Measurements from ENCODE around the gene SCN8A.
"Not testable (repeated sequence)": the region's sequence is repeated elsewhere in the genome, so short reads cannot be mapped to it uniquely, and the experiment has no call there.

The SCN8A gene

DNA sequence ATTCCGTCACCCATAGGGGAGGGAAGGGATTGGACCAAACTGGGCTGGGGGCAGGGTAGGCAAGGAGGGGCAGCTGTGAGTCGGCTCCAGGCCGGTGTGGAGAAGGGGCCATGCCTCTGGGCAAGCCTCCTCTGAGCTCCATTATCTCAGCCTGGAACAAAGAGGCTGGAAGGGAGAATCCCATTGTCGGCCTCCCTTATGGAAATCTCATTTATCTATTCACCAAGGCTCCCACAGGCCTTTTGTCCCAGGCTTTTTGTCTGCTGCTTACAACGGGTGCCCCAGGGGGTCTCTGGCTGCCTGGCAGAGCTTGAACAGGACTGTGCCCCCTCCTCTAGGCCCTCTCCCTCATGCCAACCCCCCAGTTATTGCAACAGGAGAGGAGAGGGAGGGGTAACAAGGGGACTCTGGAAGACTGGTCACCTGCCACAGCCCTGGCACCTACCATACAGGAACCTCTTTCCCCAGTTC, 238.0 kb downstream of the SCN8A start:
- Histone ChIP-seq H3K4me1 (ENCODE audit: control insufficient read depth, insufficient read depth, low read length) (peaks cover 15% of the 10 kb centered on the region), H3K27me3 (ENCODE audit: control insufficient read depth, insufficient read depth, low read length) (no peaks in the 10 kb centered on the region), H3K4me3 (ENCODE audit: low read length) (no peak overlapping the region), H3K36me3 (ENCODE audit: control insufficient read depth, insufficient read depth, low read length) (no peaks in the 10 kb centered on the region), H3K9me3 (ENCODE audit: control insufficient read depth, insufficient read depth, low read length) (no peaks in the 10 kb centered on the region), H3K27ac (ENCODE audit: low read length) (no peak overlapping the region)
- no peak for DNase-seq (ENCODE audit: low read depth, low spot score)
- WGBS (ENCODE audit: insufficient coverage, insufficient read length): no CpG with 5 or more reads among the region's 5 CpGs

- Histone ChIP-seq H3K36me3 (ENCODE audit: control insufficient read depth, insufficient read depth, low read length) (no peaks in the 10 kb centered on the region), H3K27ac (ENCODE audit: low read length) (no peak overlapping the region), H3K4me3 (ENCODE audit: low read length) (no peak overlapping the region), H3K9me3 (ENCODE audit: control insufficient read depth, insufficient read depth, low read length) (no peaks in the 10 kb centered on the region), H3K27me3 (ENCODE audit: control insufficient read depth, insufficient read depth, low read length) (no peaks in the 10 kb centered on the region), H3K4me1 (ENCODE audit: control insufficient read depth, insufficient read depth, low read length) (peaks cover 18% of the 10 kb centered on the region)
- no CpG with 5 or more reads among the region's 1 CpG for WGBS (ENCODE audit: insufficient coverage, insufficient read length)
- no peak for DNase-seq (ENCODE audit: low read depth, low spot score)
Measured at GRCh38 chr12:51829641-51830040, 238.6 kb downstream of the SCN8A start.

DNA sequence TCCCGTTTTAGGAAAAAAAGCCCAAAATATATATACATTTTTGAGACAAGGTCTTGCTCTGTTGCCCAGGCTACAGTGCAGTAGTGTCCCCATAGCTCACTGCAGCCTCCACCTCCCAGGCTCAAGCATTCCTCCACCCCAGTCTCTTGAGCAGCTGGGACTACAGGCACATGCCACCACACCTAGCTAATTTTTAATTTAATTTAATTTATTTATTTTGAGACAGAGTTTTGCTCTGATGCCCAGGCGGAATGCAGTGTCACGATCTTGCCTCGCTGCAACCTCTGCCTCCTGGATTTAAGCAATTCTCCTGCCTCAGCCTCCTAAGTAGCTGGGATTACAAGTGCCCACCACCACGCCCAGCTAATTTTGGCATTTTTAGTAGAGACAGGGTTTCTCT, 240.8 kb downstream of the SCN8A start:
- no CpG with 5 or more reads among the region's 5 CpGs for WGBS (ENCODE audit: insufficient coverage, insufficient read length)
- H3K27ac ChIP-seq (ENCODE audit: low read length); DNase-seq (ENCODE audit: low read depth, low spot score); H3K4me3 ChIP-seq (ENCODE audit: low read length); H3K9me3 ChIP-seq (ENCODE audit: control insufficient read depth, insufficient read depth, low read length); H3K36me3 ChIP-seq (ENCODE audit: control insufficient read depth, insufficient read depth, low read length); H3K27me3 ChIP-seq (ENCODE audit: control insufficient read depth, insufficient read depth, low read length): not testable (repeated sequence)
- H3K4me1 ChIP-seq (ENCODE audit: control insufficient read depth, insufficient read depth, low read length): peaks cover 20% of the 10 kb centered on the region

DNA sequence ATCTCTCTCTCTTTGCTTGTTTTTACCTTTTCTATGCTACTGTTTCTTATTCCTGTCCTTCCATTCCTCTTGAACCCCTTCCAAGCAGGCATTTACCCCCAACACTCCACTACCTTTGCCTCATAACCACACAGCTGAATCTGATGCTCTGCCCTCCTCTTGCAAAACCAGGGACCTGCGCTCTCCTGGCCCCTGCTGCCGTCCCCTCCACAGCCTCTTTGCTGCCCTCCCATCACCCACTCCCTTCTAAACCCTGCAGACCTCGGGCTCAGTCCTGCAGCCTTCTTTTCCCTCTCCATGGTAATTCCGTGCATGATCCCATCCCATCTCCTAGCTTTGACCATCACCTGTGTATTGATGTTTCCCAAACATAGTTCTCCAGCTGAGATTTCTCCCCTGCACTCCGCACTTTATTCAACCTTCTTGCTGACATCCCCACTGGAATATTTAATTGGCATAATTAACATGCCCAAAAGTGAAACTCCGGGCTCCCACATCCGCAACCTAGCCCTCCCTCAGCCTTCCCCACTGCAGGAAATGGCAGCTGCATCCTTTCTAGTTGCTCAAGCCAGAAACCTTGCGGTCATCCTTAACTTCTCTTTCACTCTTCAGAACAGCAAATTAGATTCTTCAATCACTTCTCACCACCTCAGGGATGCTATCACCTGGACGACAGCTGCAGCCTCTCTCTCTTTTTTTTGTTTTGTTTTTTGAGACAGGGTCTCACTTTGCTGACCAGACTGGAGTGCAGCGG, 241.5 kb downstream of the SCN8A start:
- peaks cover 23% of the 10 kb centered on the region for H3K4me1 ChIP-seq (ENCODE audit: control insufficient read depth, insufficient read depth, low read length)
- WGBS (ENCODE audit: insufficient coverage, insufficient read length): no CpG with 5 or more reads among the region's 10 CpGs
- no peak for DNase-seq (ENCODE audit: low read depth, low spot score)
- no peaks in the 10 kb centered on the region for H3K36me3 ChIP-seq (ENCODE audit: control insufficient read depth, insufficient read depth, low read length)
- H3K4me3 ChIP-seq (ENCODE audit: low read length): no peak overlapping the region
- no peak overlapping the region for H3K27ac ChIP-seq (ENCODE audit: low read length)
- H3K9me3 ChIP-seq (ENCODE audit: control insufficient read depth, insufficient read depth, low read length): no peaks in the 10 kb centered on the region
- no peaks in the 10 kb centered on the region for H3K27me3 ChIP-seq (ENCODE audit: control insufficient read depth, insufficient read depth, low read length)

DNA sequence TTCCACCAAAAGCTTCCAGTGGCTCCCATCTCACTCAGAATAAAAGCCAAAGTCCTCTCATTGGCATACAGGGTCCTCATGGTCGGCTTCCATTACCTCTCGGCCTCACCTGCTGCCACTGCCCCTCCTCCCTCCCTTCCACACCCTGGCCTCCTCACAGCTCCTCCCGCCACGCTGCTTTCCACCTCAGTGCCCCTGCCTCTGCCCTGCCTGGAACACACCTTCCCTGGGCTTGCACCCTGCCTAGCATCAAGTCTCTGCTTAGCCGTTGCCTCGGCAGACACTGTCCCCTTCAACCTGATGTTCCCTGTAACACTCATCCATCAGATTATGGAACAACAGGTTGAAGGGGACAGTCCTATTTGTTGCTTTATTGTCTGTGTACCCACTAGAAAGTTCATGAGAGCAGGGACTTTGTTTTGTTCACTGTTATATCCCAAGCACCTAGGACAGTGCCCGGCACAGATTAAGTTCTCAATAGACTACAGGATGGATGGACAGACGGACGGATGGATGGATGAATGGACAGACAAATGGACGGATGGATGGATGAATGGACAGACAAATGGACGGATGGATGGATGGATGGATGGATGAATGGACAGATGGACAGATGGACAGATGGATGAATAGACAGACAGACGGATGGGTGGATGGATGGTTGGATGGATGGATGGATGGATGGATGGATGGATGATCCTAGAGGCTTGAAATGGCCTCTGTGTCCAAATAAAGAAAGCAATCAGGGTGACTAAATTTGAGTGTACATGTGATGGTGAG, 242.6 kb downstream of the SCN8A start:
- Histone ChIP-seq H3K4me1 (ENCODE audit: control insufficient read depth, insufficient read depth, low read length) (peaks cover 16% of the 10 kb centered on the region), H3K27me3 (ENCODE audit: control insufficient read depth, insufficient read depth, low read length) (no peaks in the 10 kb centered on the region), H3K36me3 (ENCODE audit: control insufficient read depth, insufficient read depth, low read length) (no peaks in the 10 kb centered on the region), H3K27ac (ENCODE audit: low read length) (no peak overlapping the region), H3K9me3 (ENCODE audit: control insufficient read depth, insufficient read depth, low read length) (no peaks in the 10 kb centered on the region), H3K4me3 (ENCODE audit: low read length) (no peak overlapping the region)
- whole genome bisulfite sequencing (ENCODE audit: insufficient coverage, insufficient read length): no CpG with 5 or more reads among the region's 12 CpGs
- no peak for DNase-seq (ENCODE audit: low read depth, low spot score)

DNA sequence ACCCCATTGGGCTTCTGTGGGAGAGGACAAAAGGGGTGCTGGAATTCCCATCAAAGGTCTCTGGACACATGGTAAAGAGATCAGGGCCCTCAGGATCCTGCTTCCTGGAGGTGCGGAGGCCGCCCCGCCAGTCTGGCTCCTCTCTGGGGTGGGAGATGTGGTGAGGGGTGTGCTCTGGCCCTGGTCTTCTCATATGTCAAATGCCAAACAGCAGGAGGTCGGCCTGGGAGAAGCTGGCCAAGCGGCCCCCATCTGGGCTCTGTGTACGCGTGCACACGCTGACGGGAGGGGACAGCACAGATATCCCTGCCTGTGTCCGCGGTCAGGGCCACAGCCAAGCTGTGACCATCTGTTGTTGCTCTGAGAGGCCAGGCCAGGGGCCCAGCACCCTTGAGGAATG, 243.4 kb downstream of the SCN8A start:
- H3K4me1 ChIP-seq (ENCODE audit: control insufficient read depth, insufficient read depth, low read length): peaks cover 12% of the 10 kb centered on the region
- H3K4me3 ChIP-seq (ENCODE audit: low read length): no peak overlapping the region
- no CpG with 5 or more reads among the region's 11 CpGs for WGBS (ENCODE audit: insufficient coverage, insufficient read length)
- no peaks in the 10 kb centered on the region for H3K9me3 ChIP-seq (ENCODE audit: control insufficient read depth, insufficient read depth, low read length)
- DNase-seq (ENCODE audit: low read depth, low spot score): no peak
- H3K27ac ChIP-seq (ENCODE audit: low read length): no peak overlapping the region
- H3K36me3 ChIP-seq (ENCODE audit: control insufficient read depth, insufficient read depth, low read length): no peaks in the 10 kb centered on the region
- no peaks in the 10 kb centered on the region for H3K27me3 ChIP-seq (ENCODE audit: control insufficient read depth, insufficient read depth, low read length)

- H3K9me3 ChIP-seq (ENCODE audit: control insufficient read depth, insufficient read depth, low read length): no peaks in the 10 kb centered on the region
- no CpG with 5 or more reads among the region's 13 CpGs for WGBS (ENCODE audit: insufficient coverage, insufficient read length)
- H3K4me3 ChIP-seq (ENCODE audit: low read length): no peak overlapping the region
- H3K36me3 ChIP-seq (ENCODE audit: control insufficient read depth, insufficient read depth, low read length): no peaks in the 10 kb centered on the region
- H3K27me3 ChIP-seq (ENCODE audit: control insufficient read depth, insufficient read depth, low read length): no peaks in the 10 kb centered on the region
- H3K27ac ChIP-seq (ENCODE audit: low read length): no peak overlapping the region
- H3K4me1 ChIP-seq (ENCODE audit: control insufficient read depth, insufficient read depth, low read length): peaks cover 10% of the 10 kb centered on the region
- DNase-seq (ENCODE audit: low read depth, low spot score): no peak
Measured at GRCh38 chr12:51836041-51836826, 245.2 kb downstream of the SCN8A start.

DNA sequence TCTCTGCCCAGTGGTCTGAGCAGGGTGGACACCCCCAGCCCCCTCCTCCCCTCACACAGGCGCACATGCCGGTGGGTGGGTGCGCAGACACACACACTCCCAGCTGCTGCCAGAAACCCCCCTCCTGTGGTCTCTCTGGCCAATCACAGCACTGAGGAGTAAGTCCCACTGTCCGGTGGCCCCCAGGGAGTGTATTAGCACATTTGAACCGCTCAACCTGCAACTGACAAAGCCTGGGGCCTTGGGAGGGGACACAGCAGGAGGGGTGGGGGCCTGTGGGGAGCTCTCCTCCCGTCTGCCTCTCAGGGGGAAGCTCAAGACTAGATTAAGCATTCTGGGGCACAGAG, 245.8 kb downstream of the SCN8A start:
- DNase-seq (ENCODE audit: low read depth, low spot score): no peak
- Histone ChIP-seq H3K27me3 (ENCODE audit: control insufficient read depth, insufficient read depth, low read length) (no peaks in the 10 kb centered on the region), H3K36me3 (ENCODE audit: control insufficient read depth, insufficient read depth, low read length) (no peaks in the 10 kb centered on the region), H3K4me1 (ENCODE audit: control insufficient read depth, insufficient read depth, low read length) (peaks cover 9% of the 10 kb centered on the region), H3K9me3 (ENCODE audit: control insufficient read depth, insufficient read depth, low read length) (no peaks in the 10 kb centered on the region), H3K4me3 (ENCODE audit: low read length) (no peak overlapping the region), H3K27ac (ENCODE audit: low read length) (no peak overlapping the region)
- WGBS (ENCODE audit: insufficient coverage, insufficient read length): no CpG with 5 or more reads among the region's 6 CpGs

- H3K27ac ChIP-seq (ENCODE audit: low read length): no peak overlapping the region
Measured at GRCh38 chr12:51837286-51837685, 246.3 kb downstream of the SCN8A start.

DNA sequence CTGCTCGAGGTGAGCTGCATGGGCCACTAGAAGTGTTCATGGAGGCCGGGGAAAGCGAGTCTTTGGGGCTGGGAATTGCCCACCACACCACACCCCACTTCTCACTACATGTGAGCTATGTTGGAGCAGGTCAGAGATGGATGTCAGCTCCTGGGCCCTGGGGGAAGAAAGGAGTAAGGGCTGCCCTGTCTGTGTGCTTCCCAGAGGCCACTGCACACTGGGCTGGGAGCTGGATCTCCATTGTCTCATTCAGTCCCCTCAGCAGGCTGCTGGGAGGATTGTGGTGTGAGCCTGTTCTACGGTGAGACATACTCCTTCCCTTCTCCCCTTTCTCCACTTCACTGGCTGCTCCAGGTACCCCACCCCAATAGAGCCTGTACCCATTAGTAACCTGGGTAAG, 247.0 kb downstream of the SCN8A start:
- H3K36me3 ChIP-seq (ENCODE audit: control insufficient read depth, insufficient read depth, low read length): no peaks in the 10 kb centered on the region
- no peak overlapping the region for H3K27ac ChIP-seq (ENCODE audit: low read length)
- no peak overlapping the region for H3K4me3 ChIP-seq (ENCODE audit: low read length)
- no peak for DNase-seq (ENCODE audit: low read depth, low spot score)
- H3K9me3 ChIP-seq (ENCODE audit: control insufficient read depth, insufficient read depth, low read length): no peaks in the 10 kb centered on the region
- peaks cover 9% of the 10 kb centered on the region for H3K4me1 ChIP-seq (ENCODE audit: control insufficient read depth, insufficient read depth, low read length)
- no peaks in the 10 kb centered on the region for H3K27me3 ChIP-seq (ENCODE audit: control insufficient read depth, insufficient read depth, low read length)
- WGBS (ENCODE audit: insufficient coverage, insufficient read length): no CpG with 5 or more reads among the region's 4 CpGs

More at GRCh38 chr12:51837286-51837685, 246.3 kb downstream of the SCN8A start:
- H3K9me3 ChIP-seq (ENCODE audit: control insufficient read depth, insufficient read depth, low read length): no peaks in the 10 kb centered on the region
- no peaks in the 10 kb centered on the region for H3K27me3 ChIP-seq (ENCODE audit: control insufficient read depth, insufficient read depth, low read length)
- WGBS (ENCODE audit: insufficient coverage, insufficient read length): no CpG with 5 or more reads among the region's 7 CpGs
- no peaks in the 10 kb centered on the region for H3K36me3 ChIP-seq (ENCODE audit: control insufficient read depth, insufficient read depth, low read length)
- H3K4me1 ChIP-seq (ENCODE audit: control insufficient read depth, insufficient read depth, low read length): peaks cover 9% of the 10 kb centered on the region
- H3K4me3 ChIP-seq (ENCODE audit: low read length): no peak overlapping the region
- DNase-seq (ENCODE audit: low read depth, low spot score): no peak

Measured in iPS DF 6.9 (cell line).